ENCODE data around the gene TRIM8.

The TRIM8 gene

GRCh38 chr10:102605712-102606111 is 38.6 kb upstream of the TRIM8 start:
- H3K27me3 ChIP-seq (ENCODE audit: insufficient read depth, low read length): no peaks in the 10 kb centered on the region
- H4K20me1 ChIP-seq (ENCODE audit: insufficient read depth, low read length): no peaks in the 10 kb centered on the region
- H2AFZ ChIP-seq (ENCODE audit: low read length): no peak overlapping the region
- H3K4me1 ChIP-seq (ENCODE audit: insufficient read depth, low read length, severe bottlenecking): no peaks in the 10 kb centered on the region
- no peaks in the 10 kb centered on the region for H3K9me2 ChIP-seq (ENCODE audit: low read depth, low read length)
- H3K79me2 ChIP-seq (ENCODE audit: insufficient read depth, low read length): no peaks in the 10 kb centered on the region
- TF ChIP-seq, protein P1, sequence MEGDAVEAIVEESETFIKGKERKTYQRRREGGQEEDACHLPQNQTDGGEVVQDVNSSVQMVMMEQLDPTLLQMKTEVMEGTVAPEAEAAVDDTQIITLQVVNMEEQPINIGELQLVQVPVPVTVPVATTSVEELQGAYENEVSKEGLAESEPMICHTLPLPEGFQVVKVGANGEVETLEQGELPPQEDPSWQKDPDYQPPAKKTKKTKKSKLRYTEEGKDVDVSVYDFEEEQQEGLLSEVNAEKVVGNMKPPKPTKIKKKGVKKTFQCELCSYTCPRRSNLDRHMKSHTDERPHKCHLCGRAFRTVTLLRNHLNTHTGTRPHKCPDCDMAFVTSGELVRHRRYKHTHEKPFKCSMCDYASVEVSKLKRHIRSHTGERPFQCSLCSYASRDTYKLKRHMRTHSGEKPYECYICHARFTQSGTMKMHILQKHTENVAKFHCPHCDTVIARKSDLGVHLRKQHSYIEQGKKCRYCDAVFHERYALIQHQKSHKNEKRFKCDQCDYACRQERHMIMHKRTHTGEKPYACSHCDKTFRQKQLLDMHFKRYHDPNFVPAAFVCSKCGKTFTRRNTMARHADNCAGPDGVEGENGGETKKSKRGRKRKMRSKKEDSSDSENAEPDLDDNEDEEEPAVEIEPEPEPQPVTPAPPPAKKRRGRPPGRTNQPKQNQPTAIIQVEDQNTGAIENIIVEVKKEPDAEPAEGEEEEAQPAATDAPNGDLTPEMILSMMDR (IDR thresholded peaks at IDR 0.05; ENCODE audit: low read length): no peak
- no peak overlapping the region for H3K27ac ChIP-seq (ENCODE audit: low read depth, low read length, poor library complexity, severe bottlenecking)
- no peaks in the 10 kb centered on the region for H3K9me3 ChIP-seq (ENCODE audit: low read length)
- no peaks in the 10 kb centered on the region for H3F3A ChIP-seq (ENCODE audit: insufficient read depth, low read length)
- no peak overlapping the region for H3K4me2 ChIP-seq (ENCODE audit: low read length)
- no peak overlapping the region for H3K9ac ChIP-seq (ENCODE audit: low read length)
- no peak overlapping the region for H3K4me3 ChIP-seq (ENCODE audit: low read depth, low read length, poor library complexity, severe bottlenecking)
- H3K36me3 ChIP-seq (ENCODE audit: insufficient read depth, low read length): no peaks in the 10 kb centered on the region

DNA sequence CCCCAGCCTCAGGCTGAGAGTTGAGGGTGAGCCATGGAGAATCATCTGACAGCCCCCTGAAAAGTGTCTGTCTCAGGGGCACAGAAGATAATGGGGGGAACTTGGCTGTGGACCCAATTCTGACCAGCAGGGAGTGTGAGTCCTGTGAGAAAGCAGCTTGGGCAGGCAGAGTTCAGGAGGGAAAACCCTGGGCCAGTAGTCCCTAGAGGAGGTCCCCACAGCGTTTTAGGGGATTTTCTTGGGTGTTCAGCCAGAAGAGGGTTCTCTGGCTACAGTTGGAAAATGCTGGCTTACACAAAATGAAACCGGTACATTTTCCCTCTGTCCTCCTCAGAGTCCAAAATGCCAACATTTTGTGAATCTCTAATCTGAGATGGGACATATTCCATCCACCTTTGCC is 35.8 kb upstream of the TRIM8 start:
- Histone ChIP-seq H3K9me3 (ENCODE audit: low read length) (no peaks in the 10 kb centered on the region), H3K9ac (ENCODE audit: low read length) (no peak overlapping the region), H3K4me3 (ENCODE audit: low read depth, low read length, poor library complexity, severe bottlenecking) (no peak overlapping the region), H3K4me1 (ENCODE audit: insufficient read depth, low read length, severe bottlenecking) (no peaks in the 10 kb centered on the region), H3K9me2 (ENCODE audit: low read depth, low read length) (no peaks in the 10 kb centered on the region), H3F3A (ENCODE audit: insufficient read depth, low read length) (no peaks in the 10 kb centered on the region), H3K4me2 (ENCODE audit: low read length) (no peak overlapping the region), H3K27ac (ENCODE audit: low read depth, low read length, poor library complexity, severe bottlenecking) (no peak overlapping the region), H2AFZ (ENCODE audit: low read length) (no peak overlapping the region), H3K27me3 (ENCODE audit: insufficient read depth, low read length) (no peaks in the 10 kb centered on the region), H3K79me2 (ENCODE audit: insufficient read depth, low read length) (no peaks in the 10 kb centered on the region), H3K36me3 (ENCODE audit: insufficient read depth, low read length) (no peaks in the 10 kb centered on the region), H4K20me1 (ENCODE audit: insufficient read depth, low read length) (no peaks in the 10 kb centered on the region)
- no peak for TF ChIP-seq EZH2 (IDR thresholded peaks at IDR 0.05; ENCODE audit: borderline replicate concordance, low read length)
- TF ChIP-seq, protein P1 (IDR thresholded peaks at IDR 0.05; ENCODE audit: low read length): no peak

DNA sequence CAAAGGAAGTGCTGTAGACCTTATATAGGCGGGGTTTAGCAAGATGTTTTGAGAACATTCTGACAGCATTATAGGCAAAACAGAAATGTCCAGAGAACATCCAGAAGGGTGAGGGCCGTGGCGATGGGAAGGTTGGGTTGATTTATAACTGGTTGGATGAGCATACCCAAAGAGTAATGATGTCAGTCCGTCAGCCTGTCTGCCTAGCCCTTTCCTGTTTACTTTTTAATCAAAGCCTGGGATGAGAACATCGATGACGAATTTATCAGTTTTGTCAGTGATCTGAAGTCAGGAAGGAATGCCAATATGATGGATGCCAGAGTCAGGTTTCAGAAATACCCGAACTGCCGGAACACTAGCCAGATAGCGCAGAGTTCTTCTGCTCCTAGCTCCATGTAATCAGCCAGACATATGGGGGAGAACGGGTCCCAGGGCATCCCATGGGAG is 33.8 kb upstream of the TRIM8 start:
- H3K4me3 ChIP-seq (ENCODE audit: low read depth, low read length, poor library complexity, severe bottlenecking): no peak overlapping the region
- H3K9me3 ChIP-seq (ENCODE audit: low read length): no peaks in the 10 kb centered on the region
- TF ChIP-seq EZH2 (IDR thresholded peaks at IDR 0.05; ENCODE audit: borderline replicate concordance, low read length): no peak
- TF ChIP-seq, protein P1 (IDR thresholded peaks at IDR 0.05; ENCODE audit: low read length): no peak
- no peak overlapping the region for H3K9ac ChIP-seq (ENCODE audit: low read length)
- H2AFZ ChIP-seq (ENCODE audit: low read length): no peak overlapping the region
- H3F3A ChIP-seq (ENCODE audit: insufficient read depth, low read length): no peaks in the 10 kb centered on the region
- H3K27ac ChIP-seq (ENCODE audit: low read depth, low read length, poor library complexity, severe bottlenecking): no peak overlapping the region
- no peaks in the 10 kb centered on the region for H3K4me1 ChIP-seq (ENCODE audit: insufficient read depth, low read length, severe bottlenecking)
- H3K79me2 ChIP-seq (ENCODE audit: insufficient read depth, low read length): no peaks in the 10 kb centered on the region
- H3K36me3 ChIP-seq (ENCODE audit: insufficient read depth, low read length): no peaks in the 10 kb centered on the region
- no peaks in the 10 kb centered on the region for H3K9me2 ChIP-seq (ENCODE audit: low read depth, low read length)
- no peak overlapping the region for H3K4me2 ChIP-seq (ENCODE audit: low read length)
- no peaks in the 10 kb centered on the region for H4K20me1 ChIP-seq (ENCODE audit: insufficient read depth, low read length)
- no peaks in the 10 kb centered on the region for H3K27me3 ChIP-seq (ENCODE audit: insufficient read depth, low read length)
